HCT116 (cell line): Measurements from ENCODE around the gene TFCP2L1. TPM values are rescaled to one million over a fixed set of nuclear protein-coding genes. Genes with fewer than 3 reads are reported as not detected.

Source experiments
- total RNA-seq: library from RNA; stranded (reverse); gene quantifications from one replicate; pipeline ENCODE4 v1.2.1, GENCODE V29; 2021; ENCODE audit not compliant: unreplicated experiment

TFCP2L1 gene
- total RNA-seq, 1 experiment from 2014 or later = 8.4 TPM

Other genes starting within 250 kb of the TFCP2L1 start
- gene RNU4ATAC, start 245.7 kb upstream of the TFCP2L1 start, total RNA-seq = not detected